ENCODE measurements around the gene GSTO2.

GRCh38 chr10:104307576-104308438 is 38.8 kb downstream of the GSTO2 start:
- no peak for TF ChIP-seq CTCF (IDR thresholded peaks at IDR 0.05 in 4 of 5, conservative IDR thresholded peaks at IDR 0.05 in 1 of 5)
- TF ChIP-seq POLR2A (IDR thresholded peaks at IDR 0.05), result no peak

Measured in gastrocnemius medialis (tissue), 4 donors.